Hepatic stellate cell (primary cell): ENCODE measurements around the gene ZBTB42.
A peak's percentile ranks its signal among the peaks of the same experiment; 100 is the strongest.

Source experiments
- DNase-seq: peaks from one replicate; pipeline ENCODE4 v3.0.0; 2011; ENCODE audit warnings: low spot score

The ZBTB42 gene

DNA sequence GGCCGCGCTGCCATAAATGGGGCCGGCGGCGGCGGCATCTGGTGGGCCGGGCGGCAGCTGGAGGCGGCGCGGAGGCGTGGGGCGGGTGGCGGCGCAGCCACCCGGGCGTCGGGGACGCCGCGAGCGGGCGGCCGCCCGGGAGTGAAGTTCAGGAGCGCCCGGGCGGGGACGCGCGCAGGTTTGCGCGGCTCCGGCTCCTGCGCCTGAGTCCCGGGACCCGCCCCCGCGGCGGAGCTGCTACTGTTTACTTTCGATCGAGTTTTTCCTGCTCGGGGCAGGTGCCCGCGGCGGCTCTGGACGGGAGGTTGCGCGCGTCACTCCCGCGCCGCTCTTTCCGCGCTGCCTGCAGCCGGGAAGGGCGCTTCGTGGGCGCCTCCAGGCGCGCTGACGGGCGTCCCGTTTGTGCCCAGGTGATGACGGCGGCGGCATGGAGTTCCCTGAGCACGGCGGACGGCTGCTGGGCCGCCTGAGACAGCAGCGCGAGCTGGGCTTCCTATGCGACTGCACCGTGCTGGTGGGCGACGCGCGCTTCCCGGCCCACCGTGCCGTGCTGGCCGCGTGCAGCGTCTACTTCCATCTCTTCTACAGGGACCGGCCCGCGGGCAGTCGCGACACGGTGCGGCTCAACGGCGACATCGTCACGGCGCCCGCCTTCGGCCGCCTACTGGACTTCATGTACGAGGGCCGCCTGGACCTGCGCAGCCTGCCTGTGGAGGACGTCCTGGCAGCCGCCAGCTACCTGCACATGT is at the start of gene ZBTB42:
Gene ZBTB42 (plus strand): TSS at position 331 of the 749 bp plus-strand sequence. CDS start 97 bp downstream, at position 428.
- peak; percentile 69 for DNase-seq

- no peak for DNase-seq
These were observed 49.1 kb upstream of the ZBTB42 start for GRCh38 chr14:104751539-104752422.

GRCh38 chr14:104752423-104752734 is 48.5 kb upstream of the ZBTB42 start:
- DNase-seq: peak; percentile 98

GRCh38 chr14:104752735-104753527 is 48.0 kb upstream of the ZBTB42 start, which contains the start of gene SIVA1:
Gene SIVA1, plus strand, starts transcription at chr14:104753147. Its CDS starts 55 bp downstream, at chr14:104753202.
- peak; percentile 100 for DNase-seq

GRCh38 chr14:104753528-104754212 is 47.2 kb upstream of the ZBTB42 start:
- no peak for DNase-seq

GRCh38 chr14:104754213-104754851 is 46.6 kb upstream of the ZBTB42 start:
- DNase-seq: no peak

DNA sequence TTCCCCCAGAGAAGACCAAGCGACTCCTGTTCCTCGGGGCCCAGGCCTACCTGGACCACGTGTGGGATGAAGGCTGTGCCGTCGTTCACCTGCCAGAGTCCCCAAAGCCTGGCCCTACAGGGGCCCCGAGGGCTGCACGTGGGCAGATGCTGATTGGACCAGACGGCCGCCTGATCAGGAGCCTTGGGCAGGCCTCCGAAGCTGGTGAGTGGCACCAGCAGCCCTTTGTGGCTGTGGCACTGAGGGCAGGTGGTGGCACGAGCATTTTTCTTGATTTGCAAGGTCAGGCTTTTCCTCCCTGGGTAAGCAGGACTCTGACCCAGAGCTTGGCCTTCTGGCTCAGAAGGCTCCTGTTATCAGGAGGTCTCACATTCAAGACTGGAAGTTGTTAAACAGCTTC is 45.3 kb upstream of the ZBTB42 start:
- no peak for DNase-seq

DNA sequence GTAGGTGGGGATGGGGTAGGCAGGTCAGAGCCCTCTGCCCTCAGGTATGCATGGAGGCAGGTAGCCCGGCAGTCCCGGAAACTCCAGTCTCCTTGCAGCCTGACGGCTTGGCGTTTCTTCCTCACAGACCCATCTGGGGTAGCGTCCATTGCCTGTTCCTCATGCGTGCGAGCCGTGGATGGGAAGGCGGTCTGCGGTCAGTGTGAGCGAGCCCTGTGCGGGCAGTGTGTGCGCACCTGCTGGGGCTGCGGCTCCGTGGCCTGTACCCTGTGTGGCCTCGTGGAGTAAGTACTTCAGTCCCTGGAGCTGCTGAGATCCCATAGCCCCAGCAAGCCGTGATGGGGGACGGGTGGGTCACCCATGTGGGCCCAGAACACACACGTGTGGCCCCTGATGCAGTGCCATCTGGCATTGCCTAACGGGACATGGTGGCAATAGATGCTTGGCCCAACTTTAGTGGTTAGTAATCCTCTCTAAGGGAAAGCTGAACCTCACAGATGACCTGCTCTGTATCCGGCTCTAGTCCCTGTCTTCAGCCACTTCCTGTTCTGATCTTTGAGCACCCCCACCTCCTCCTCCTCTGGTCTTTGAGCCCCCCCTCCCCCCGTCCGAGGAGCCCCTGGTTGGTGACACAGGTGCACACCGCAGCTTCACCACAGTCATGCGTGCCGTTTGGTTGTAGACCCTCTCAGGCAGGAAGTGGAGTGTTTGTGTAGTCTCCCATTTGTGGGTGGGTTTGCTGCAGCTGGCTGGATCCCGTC is 44.2 kb upstream of the ZBTB42 start:
- no peak for DNase-seq

- no peak for DNase-seq
These were observed 43.7 kb upstream of the ZBTB42 start for GRCh38 chr14:104757238-104757585.

- DNase-seq: no peak
These were observed 43.1 kb upstream of the ZBTB42 start for GRCh38 chr14:104757681-104758392.

- DNase-seq: no peak
These were observed 41.6 kb upstream of the ZBTB42 start for GRCh38 chr14:104758981-104759969.

DNA sequence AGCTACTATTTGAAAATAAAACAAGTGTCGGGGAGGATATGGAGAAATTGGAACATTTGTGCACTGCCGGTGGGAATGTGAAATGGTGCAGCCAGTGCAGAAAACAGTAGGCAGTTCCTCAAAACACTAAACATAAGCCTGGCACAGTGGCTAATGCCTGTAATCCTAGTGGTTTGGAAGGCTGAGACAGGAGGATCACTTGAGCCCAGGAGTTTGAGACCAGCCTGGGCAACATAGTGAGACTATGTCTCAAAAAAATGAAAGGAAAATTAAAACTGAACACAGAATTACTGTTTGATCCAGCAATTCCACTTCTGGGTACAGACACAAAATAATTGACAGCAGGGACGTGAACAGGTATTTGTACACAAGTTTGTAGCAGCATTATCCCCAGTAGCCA is 35.4 kb upstream of the ZBTB42 start:
- no peak for DNase-seq

DNA sequence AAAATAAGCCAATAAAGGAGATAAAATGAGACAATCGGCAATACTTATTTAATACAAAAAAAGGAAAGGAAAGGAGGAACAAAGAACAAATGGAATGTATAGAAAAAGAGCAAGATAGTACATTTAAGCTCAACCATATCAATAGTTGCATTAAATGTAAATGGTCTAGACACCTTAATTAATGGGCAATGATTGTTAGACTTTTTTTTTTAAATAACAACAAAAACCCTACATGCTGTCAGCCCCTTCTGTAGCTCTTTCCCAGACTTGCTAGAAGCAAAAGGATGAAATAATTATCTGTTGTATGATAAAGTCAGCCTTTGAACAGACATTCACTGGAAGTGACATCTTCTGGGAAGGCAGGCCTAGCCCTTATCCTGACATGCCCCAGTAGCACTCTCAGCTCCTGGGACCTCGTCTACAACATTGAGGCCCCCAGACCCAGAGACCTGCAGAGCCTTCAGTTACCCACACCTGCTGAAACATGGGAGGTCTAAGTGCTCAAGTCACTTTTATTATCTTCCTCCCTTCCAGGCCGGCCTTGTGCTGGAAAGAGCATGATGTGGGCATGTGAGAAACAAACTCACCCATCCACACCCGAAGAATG is 34.5 kb upstream of the ZBTB42 start:
- DNase-seq: no peak

DNA sequence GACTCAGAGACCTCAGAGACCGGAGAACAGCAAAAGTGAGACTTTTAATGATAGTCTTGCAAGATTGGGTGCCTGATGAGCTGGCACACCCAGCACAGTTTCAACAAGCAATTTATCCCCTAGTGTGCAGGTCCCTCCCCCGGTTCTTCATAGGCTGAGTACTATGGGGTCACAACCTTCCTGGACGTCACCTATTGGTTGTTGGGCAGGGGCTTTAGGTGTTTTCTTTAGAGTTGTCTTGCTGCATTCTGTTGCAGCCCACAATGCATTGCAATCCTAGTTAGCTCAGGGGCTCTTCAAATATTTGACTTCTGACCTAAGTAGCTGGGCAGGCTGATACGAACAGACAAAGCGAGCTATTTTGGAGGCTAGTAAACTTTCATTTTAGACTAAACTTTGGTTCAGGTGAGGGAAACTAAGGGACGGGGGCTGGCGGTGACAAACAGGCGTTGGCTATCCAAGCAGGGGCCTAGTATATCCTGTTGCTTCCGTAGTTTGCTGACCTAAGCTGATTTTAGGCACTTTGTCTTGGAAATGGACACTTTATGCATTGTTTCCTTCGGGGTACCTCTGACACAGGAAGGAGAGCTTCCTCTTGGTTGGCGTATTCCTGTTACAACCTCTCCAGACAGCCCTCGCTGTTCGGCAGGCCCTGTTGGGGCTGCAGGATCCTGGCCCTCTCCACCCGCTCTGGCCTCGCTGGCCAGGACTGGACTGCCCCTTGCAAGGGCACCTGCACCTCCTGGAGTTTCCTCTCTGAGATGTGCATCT is 33.9 kb upstream of the ZBTB42 start:
- no peak for DNase-seq

- DNase-seq: no peak
These were observed 33.3 kb upstream of the ZBTB42 start for GRCh38 chr14:104767634-104767918.

DNA sequence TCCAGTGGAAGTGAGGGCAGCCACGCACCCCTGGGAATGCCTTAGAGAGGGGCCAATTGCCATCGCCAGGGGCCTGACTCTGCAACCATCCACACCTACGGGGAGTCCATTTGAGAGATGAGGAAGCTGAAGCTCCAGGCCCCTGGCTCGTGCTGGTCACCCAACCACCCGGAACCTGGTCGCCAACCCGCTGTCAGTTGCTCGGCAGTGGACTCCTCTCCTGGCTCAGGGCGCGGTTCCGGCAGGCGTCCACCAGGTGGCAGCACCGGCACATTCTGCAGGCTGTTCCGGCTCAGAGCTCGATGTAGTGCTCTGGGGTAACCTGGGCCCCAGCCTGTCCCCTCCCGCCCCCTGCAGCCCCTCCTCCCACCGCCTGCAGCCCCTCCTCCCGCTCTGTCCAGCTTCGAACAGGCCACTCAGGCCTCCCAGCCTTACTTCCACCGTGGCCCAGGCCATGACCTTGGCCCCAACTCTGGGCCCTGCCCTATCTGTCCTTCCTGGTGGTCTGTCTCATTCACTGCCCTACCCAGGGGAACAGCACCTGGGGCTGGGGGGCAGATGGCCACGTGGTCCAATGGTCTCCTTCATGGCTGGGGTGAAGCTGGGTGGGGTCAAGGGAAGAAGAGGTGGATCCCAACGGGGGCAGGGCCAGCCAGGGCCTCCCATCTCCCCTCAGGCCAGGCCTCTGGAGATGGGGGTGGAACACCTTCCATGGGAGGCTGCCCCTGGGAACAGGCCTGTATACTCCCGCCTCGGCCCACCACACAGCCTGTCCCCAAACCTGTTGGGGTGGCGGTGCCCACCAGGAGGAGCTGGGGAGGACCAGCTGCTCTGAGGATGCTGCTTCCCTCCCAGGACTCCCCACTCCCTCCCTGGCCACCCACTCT is 32.2 kb upstream of the ZBTB42 start:
- peak; percentile 89 for DNase-seq
